GM12891 (cell line): ENCODE measurements around the gene PTPRN2.

Source experiments
- POLR2A ChIP-seq: IDR thresholded peaks from 2 replicates; pipeline ENCODE4 v1.6.1; 2011; ENCODE audit warnings: low read depth, low read length, control low read depth
- POLR2AphosphoS5 ChIP-seq: IDR thresholded peaks from 2 replicates; pipeline ENCODE4 v1.6.1; 2011; ENCODE audit warnings: low read depth, low read length, control low read depth
- POU2F2 ChIP-seq: IDR thresholded peaks from 2 replicates; pipeline ENCODE4 v1.6.1; 2011; ENCODE audit warnings: low read depth, mild to moderate bottlenecking, control low read depth, low read length, moderate library complexity
- SPI1 ChIP-seq: IDR thresholded peaks from 2 replicates; pipeline ENCODE4 v1.6.1; 2011; ENCODE audit warnings: low read depth, low read length, control low read depth
- TAF1 ChIP-seq: IDR thresholded peaks from 2 replicates; pipeline ENCODE4 v1.6.1; 2011; ENCODE audit warnings: low read depth, low read length, control low read depth

- TF ChIP-seq POLR2AphosphoS5 = no peak
- no peak for TF ChIP-seq POLR2A
- no peak for TF ChIP-seq SPI1
- TF ChIP-seq POU2F2 = no peak
- TF ChIP-seq TAF1 = no peak
These were observed 92.4 kb downstream of the PTPRN2 start for GRCh38 chr7:158495216-158495615.
